Coronary artery (tissue), 2 donors: Measurements from ENCODE around the gene SLC25A30.
"Not testable (repeated sequence)": the region's sequence is repeated elsewhere in the genome, so short reads cannot be mapped to it uniquely, and the experiment has no call there.

ENCODE experiments used
- DNase-seq: peaks from one replicate; pipeline ENCODE4 v3.0.0-alpha.2; 2017; ENCODE audit warnings: low spot score
- H3K27ac ChIP-seq, 2 donors: fragments of 200-600 bp; sonication (generic); one replicate each; pipeline ENCODE4 v1.5.1; 2016 to 2019
- H3K4me3 ChIP-seq: fragments of 200-600 bp; sonication (generic); 2 replicates; pipeline ENCODE4 v1.5.1; 2016; ENCODE audit warnings: mild to moderate bottlenecking, moderate library complexity
- TF ChIP-seq, protein P1 (sequence below): fragments of 200-600 bp; sonication (generic); IDR thresholded peaks from one replicate; pipeline ENCODE4 v1.5.1; 2019; ENCODE audit warnings: antibody characterized with exemption

SLC25A30 gene

DNA sequence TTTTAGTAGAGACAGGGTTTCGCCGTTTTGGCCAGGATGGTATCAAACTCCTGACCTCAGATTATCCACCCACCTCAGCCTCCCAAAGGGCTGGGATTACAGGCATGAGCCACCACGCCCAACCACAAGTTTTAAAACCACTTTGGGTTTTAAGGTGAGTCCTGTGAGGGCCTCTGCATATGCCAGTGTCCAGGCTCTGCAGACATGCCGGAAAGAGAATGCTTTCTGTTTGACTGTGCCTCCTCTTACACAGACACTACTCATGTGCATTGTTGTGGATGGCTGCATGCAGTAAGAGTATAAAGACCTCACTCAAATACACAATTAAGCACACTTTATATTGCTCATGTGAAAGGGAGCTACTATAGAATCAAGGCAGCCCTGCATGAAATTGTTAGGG lies 20.8 kb upstream of the SLC25A30 start:
- Histone ChIP-seq H3K27ac (no peak overlapping the region), H3K4me3 (no peak overlapping the region)
- TF ChIP-seq, protein P1, sequence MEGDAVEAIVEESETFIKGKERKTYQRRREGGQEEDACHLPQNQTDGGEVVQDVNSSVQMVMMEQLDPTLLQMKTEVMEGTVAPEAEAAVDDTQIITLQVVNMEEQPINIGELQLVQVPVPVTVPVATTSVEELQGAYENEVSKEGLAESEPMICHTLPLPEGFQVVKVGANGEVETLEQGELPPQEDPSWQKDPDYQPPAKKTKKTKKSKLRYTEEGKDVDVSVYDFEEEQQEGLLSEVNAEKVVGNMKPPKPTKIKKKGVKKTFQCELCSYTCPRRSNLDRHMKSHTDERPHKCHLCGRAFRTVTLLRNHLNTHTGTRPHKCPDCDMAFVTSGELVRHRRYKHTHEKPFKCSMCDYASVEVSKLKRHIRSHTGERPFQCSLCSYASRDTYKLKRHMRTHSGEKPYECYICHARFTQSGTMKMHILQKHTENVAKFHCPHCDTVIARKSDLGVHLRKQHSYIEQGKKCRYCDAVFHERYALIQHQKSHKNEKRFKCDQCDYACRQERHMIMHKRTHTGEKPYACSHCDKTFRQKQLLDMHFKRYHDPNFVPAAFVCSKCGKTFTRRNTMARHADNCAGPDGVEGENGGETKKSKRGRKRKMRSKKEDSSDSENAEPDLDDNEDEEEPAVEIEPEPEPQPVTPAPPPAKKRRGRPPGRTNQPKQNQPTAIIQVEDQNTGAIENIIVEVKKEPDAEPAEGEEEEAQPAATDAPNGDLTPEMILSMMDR, result no peak
- no peak for DNase-seq

DNA sequence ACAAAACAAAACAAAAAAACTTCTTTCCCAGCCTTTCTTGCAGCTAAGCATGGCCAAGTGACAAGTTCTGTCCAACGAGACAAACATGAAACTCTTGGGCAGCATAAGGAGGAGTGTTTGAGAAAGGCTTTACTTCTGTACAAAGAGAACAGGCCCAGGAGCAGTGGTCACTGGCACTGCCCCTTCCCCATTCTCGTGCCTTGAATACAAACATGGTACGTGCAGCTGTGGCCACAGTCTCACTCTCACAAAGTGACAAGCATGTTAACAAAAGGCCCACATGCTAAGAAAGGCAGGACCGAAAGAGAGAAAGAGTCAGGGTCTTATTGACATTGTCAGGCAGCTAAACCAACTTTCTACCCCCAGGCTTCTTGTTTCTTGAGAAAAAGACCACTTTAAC lies 19.8 kb upstream of the SLC25A30 start:
- no peak overlapping the region for H3K27ac ChIP-seq

DNA sequence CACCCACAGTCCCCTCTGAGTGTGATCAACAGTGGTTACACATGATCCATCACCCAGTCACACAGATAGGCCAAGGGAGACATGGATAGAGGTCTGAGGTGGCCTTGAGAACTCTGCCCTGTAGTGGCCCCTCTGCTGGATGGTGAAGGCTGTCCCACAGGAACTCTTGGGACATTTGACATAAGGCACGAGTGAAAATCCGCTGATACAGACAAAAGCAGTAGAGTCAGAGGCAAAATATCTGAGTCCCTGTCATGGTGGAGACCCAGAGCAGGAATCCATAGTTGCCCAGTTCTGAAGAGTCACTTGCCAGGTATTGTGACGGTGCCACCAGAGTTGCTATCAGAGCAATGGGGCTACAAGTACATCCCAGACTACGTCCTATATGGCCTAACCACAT lies 18.8 kb upstream of the SLC25A30 start:
- TF ChIP-seq, protein P1, result no peak
- H3K4me3 ChIP-seq, result no peak overlapping the region
- DNase-seq, result no peak
- H3K27ac ChIP-seq, result no peak overlapping the region

More for the DNA sequence above, 19.8 kb upstream of the SLC25A30 start:
- no peak for DNase-seq
- no peak overlapping the region for H3K4me3 ChIP-seq
- TF ChIP-seq, protein P1, result no peak

DNA sequence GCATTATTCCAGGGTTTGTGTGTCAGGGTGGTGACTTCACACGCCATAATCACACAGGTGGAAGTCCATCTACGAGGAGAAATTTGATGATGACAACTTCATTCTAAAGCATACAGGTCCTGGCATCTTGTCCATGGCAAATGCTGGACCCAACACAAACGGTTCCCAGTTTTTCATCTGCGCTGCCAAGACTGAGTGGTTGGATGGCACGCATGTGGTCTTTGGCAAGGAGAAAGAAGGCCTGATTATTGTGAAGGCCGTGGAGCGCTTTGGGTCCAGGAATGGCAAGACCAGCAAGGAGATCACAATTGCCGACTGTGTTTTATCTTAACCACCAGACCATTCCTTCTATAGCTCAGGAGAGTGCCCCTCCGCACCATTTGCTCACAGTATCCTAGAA lies 18.2 kb upstream of the SLC25A30 start:
- Histone ChIP-seq H3K4me3 (no peak overlapping the region), H3K27ac (no peak overlapping the region)
- TF ChIP-seq, protein P1, result no peak
- DNase-seq, result no peak

DNA sequence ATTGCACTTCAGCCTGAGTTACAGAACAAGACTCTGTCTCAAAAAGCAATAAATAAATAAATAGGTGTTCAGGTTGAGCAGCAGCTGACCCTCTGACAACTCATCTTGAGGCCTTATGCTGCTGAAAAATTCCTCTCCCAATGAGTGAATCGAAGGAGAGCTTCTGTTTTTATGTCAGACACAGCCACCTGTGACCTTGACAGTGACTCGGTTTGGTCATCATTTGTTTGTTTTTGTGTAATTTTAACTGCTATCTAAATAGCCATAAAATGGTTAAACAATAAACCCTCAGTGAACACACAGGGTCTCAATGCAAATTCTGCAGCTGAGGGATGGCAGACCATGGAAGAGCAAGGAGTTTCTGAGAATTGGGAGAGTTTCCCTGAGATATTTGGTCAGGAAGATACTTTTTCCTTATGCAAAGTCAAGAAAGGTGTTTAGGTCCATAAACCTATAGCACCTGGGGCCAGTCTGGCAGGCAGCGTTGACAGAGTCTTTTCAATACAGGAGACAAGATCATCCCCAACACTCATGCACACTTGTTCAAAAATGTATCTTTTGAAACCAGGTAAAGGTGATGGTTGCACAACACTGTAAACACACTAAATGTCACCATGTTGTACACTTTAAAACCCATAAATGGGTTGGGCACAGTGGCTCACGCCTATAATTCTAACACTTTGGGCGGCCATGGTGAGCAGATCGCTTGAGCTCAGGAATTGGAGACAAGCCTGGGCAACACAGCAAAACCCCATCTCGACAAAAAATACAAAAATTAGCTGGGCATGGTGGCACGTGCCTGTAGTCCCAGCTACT lies 16.6 kb upstream of the SLC25A30 start:
- H3K27ac ChIP-seq, result no peak overlapping the region
- no peak for DNase-seq

DNA sequence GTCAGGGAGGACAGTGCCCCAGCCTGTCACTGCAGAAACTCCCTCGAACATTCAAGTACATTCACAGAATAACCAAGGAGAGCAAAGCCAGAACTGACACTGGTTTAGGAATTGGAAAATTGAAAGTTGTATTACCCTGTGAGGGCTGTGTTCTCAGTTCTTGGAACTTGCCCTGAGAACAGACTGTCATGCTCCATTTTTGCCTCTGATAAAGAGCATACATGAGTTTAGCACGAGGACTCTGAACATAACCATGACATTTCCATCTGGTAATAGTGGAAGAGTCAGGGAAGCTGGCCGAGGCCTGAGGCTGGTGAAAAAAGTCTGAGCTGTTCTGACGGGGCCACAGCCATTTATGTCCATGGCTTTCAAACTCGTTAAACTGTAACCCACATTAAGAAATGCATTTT lies 15.2 kb upstream of the SLC25A30 start:
- H3K4me3 ChIP-seq, result no peak overlapping the region
- TF ChIP-seq, protein P1, result no peak
- H3K27ac ChIP-seq, result no peak overlapping the region
- no peak for DNase-seq

More for the DNA sequence above, 16.6 kb upstream of the SLC25A30 start:
- no peak overlapping the region for H3K4me3 ChIP-seq
- TF ChIP-seq, protein P1, result no peak

DNA sequence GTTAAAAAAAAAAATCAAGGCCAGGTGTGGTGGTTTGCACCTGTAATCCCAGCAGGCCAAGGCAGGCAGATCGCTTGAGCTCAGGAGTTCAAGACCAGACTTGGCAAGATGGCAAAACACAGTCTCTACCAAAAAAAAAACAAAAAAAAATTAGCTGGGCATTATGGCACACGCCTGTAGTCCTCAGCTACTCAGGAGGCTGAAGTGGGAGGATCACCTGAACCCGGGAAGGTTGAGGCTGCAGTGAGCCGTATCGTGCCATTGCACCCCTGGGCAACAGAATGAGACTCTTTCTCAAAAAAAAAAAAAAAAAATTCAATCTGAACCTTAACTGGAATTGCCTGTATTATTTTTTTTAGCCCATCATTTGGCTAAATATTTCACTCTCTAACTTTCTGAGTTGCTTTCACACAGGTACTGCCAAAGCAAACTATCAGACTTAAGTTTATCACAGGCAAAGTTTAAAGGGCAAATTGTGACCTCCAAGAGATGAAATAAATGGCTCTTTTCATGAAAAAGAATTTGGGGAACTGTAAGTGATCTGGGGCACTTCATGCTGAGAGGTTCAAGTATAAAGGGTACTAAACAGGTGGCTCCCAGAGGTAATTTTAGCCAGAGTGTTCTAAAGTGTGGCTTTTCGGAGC lies 14.7 kb upstream of the SLC25A30 start:
- TF ChIP-seq, protein P1, result no peak
- no peak for DNase-seq
- Histone ChIP-seq H3K27ac (no peak overlapping the region), H3K4me3 (no peak overlapping the region)

DNA sequence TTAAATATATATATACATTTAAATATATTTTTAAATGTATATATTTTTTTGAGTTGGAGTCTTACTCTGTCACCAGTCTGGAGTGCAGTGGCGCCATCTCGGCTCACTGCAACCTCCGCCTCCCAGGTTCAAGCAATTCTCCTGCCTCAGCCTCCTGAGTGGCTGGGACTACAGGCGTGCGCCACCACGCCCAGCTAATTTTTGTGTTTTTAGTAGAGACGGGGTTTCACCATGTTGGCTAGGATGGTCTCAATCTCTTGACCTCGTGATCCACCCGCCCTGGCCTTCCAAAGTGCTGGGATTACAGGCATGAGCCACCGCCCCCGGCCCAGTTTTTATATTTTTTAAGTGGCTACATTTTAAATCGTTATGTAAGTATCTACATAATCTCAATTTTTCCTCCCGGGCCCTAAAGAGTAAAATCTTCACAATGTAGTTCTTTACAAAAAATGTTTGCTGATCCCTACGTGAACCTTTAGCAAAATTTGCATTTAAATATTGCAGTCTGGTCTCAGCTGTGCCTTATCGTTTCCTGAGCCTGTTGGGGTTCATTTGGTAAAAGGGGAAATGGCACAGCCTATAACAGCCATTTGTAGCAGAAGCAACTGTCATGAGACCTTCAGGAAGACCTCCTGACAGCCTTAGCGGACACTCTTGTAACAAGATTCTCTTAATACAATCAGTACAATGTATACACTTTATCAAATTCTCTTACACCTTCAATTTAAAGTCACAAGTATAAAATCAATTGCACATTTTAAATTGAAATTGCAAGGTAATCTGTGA lies 8.1 kb upstream of the SLC25A30 start:
- not testable (repeated sequence) for DNase-seq, H3K4me3 ChIP-seq, H3K27ac ChIP-seq
